ELF-1 (cell line): ENCODE results near the gene ZNF69.
"Not testable (repeated sequence)": the region's sequence is repeated elsewhere in the genome, so short reads cannot be mapped to it uniquely, and the experiment has no call there.

Source experiments
- DNase-seq: peaks from one replicate; pipeline ENCODE4 v3.0.0-alpha.2; 2016; ENCODE audit warnings: low read depth, low spot score

ZNF69 gene

GRCh38 chr19:11887611-11888531 is at the start of gene ZNF69:
TSS of gene ZNF69 (plus strand) at chr19:11887782. CDS start at chr19:11887924, 142 bp downstream.
- peak; percentile 97 for DNase-seq

- no peak for DNase-seq
These were observed 43.9 kb upstream of the ZNF69 start for GRCh38 chr19:11843722-11844121.

GRCh38 chr19:11847615-11848014 is 40.0 kb upstream of the ZNF69 start:
- peak; percentile 41 for DNase-seq

- DNase-seq, result no peak
These were observed 39.4 kb upstream of the ZNF69 start for GRCh38 chr19:11848200-11848593.

GRCh38 chr19:11848594-11849469 is 38.8 kb upstream of the ZNF69 start, which contains the start of gene ZNF439:
TSS of gene ZNF439 (plus strand) at chr19:11848726. CDS start at chr19:11848868, 142 bp downstream.
- peak; percentile 1 for DNase-seq

DNA sequence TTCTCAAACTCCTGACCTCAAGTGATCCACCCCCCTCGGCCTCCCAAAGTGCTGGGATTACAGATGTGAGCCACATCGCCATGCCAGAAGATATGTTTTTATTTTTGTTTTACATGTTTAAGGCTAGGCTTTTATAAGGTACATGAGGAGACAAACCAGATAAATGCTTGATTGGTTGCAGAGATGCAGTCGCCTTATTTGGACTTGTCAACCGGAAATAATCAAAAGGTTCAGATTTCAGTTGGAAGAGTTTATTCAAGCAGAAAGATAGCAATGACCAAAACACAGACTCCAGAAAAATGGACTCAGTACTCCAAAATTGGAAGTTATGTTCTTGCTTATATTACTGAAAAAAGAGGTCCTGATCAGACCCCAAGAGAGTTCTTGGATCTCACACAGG is 37.3 kb upstream of the ZNF69 start:
- not testable (repeated sequence) for DNase-seq

DNA sequence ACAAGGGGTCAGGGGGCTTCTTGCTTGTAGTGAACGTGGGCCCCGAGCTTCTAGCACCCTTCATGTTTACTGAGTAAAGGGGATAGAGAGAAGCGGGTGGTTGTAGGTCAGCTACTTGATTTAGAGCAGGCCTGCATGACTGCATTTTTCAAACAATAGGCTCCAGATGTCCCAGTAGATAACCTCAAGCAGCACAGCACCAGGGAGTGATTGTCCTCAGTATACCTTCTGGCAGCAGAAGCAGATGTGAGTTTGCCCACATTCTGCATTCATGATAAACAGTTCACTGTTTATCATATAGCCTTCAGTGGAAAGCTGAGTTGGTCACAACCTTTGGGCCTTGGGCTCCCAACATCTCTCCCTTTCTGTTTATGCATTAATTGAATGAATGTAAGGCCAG is 34.2 kb upstream of the ZNF69 start:
- no peak for DNase-seq

DNA sequence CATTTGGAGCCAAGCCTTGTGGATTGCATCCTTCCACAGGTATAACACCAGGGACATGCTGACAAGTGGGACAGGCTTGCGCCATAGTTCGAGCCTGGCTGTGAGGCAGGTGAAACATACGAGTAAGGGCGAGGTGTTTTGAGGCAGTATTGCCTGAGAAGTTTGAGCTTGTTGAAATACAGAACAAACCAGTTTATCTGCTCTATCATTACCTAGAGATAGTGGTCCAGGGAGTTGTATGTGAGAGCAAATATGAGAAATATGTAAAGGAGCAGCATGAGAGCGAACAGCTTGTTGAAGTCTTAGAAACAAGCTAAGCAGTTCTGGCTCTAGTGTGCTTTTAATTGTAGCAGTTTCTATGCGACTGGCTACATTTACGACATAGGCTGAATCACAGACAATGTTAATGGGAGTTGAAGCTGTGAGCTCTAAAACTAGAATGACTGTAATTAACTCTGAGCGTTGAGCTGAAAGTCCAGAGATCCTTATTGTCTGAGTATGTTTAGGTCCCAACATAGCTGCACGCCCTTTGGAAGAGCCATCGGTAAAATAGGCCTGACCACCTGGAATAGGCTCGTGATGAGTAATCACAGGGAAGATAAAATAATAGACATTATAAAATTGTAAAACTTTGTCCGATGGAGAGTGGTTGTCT is 30.9 kb upstream of the ZNF69 start:
- DNase-seq, result no peak

- DNase-seq, result no peak
These were observed 26.9 kb upstream of the ZNF69 start for GRCh38 chr19:11860721-11861120.

GRCh38 chr19:11861301-11861700 is 26.3 kb upstream of the ZNF69 start:
- DNase-seq, result no peak

DNA sequence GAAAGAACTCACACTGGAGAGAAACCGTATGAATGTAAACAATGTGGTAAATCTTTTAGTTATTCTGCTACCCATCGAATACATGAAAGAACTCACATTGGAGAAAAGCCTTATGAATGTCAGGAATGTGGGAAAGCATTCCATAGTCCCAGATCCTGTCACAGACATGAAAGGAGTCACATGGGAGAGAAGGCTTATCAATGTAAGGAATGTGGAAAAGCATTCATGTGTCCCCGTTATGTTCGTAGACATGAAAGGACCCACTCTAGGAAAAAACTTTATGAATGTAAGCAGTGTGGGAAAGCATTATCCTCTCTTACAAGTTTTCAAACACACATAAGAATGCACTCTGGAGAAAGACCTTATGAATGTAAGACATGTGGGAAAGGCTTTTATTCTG is 19.8 kb upstream of the ZNF69 start:
- not testable (repeated sequence) for DNase-seq

- DNase-seq, result no peak
These were observed 19.4 kb upstream of the ZNF69 start for GRCh38 chr19:11868188-11868587.

- DNase-seq, result no peak
These were observed 15.0 kb upstream of the ZNF69 start for GRCh38 chr19:11872624-11873023.

GRCh38 chr19:11873762-11874161 is 13.8 kb upstream of the ZNF69 start:
- DNase-seq, result no peak

GRCh38 chr19:11879687-11880266 is 7.8 kb upstream of the ZNF69 start:
- peak; percentile 24 for DNase-seq

DNA sequence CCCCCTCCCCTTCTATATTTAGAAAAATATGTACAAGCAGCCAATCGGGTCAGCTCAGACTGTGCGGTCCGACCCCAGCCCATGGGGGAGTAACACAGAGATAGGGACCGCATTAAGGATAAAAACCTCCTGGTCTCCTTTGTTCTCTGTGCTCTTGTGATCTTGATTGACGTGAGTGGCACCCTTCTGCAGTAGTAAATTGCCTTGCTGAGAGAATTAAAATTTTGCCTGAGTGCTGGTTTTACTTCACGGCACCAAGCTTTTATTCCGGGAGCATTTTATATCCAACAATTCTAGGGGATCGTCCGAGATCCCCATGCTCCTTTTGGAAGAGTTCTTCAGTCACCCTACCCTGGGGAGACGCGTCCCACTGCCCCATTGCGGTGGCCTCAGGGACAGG is 7.0 kb upstream of the ZNF69 start:
- no peak for DNase-seq

- DNase-seq, result peak; percentile 80
These were observed 6.3 kb upstream of the ZNF69 start for GRCh38 chr19:11881151-11881800.

DNA sequence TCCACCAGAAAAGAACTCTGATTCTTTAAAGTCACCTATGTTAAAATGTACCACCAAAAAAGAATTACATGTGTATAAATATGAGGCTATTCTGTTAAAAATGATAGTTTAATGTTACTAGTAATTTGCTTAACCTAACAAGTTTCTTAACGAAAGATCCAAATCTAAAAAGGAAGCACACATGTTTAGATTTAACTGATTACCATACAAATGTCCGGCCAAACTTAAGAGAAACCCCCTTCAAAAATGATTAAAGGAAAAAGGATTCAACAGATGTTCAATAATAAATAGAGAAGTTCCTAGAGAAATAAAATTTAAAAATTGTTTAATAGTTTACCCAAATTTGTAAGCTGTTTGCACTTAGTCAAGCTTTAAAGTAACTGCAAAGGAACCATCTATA is 5.0 kb upstream of the ZNF69 start:
- DNase-seq, result no peak

DNA sequence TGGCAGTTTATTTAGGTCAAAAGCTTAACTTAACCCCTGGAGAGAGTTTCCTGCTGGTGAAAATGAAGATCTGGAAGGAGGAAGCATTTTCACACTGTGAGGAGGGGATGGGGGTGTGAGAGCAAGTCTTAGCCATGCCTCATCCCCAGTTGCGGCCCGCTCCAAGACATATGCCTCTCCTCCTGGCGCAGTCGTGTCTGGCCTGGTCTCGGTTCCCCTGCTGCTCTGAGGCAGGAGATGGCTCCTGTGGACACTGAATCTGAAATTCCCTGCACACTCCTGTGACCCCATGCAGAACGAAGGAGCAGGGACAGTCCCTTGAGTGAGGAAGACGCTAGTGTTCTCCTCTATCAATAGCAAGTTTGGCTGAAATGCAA is 360 bp upstream of the ZNF69 start:
- no peak for DNase-seq

GRCh38 chr19:11889901-11890300 is 2.3 kb downstream of the ZNF69 start:
- not testable (repeated sequence) for DNase-seq

- DNase-seq, result no peak
These were observed 3.1 kb downstream of the ZNF69 start for GRCh38 chr19:11890634-11891033.
